HepG2 (cell line): ENCODE data around the gene PALM3. TPM values are rescaled to one million over a fixed set of nuclear protein-coding genes. Genes with fewer than 3 reads are reported as not detected.

Experiments
- ASH2L ChIP-seq: fragments of 300-600, 200-600 bp; sonication (generic); IDR thresholded peaks from 2 replicates; pipeline ENCODE4 v1.7.0; 2017; ENCODE audit warnings: low read depth, mild to moderate bottlenecking, moderate library complexity, mixed read lengths, low read length; ENCODE audit not compliant: insufficient read length
- BHLHE40 ChIP-seq: IDR thresholded peaks from 2 replicates; pipeline ENCODE4 v1.6.1; 2011; ENCODE audit warnings: low read length, improper control_type of control experiment
- CBFB ChIP-seq: sonication (generic); formaldehyde crosslinking; IDR thresholded peaks from 2 replicates; pipeline ENCODE4 v1.4.0; 2020; ENCODE audit warnings: missing genetic modification reagents
- GZF1 ChIP-seq: sonication (generic); formaldehyde crosslinking; IDR thresholded peaks from 2 replicates; pipeline ENCODE4 v1.5.1; 2020; ENCODE audit warnings: mild to moderate bottlenecking, missing genetic modification reagents
- HES4 ChIP-seq: sonication (generic); formaldehyde crosslinking; IDR thresholded peaks from 2 replicates; pipeline ENCODE4 v1.9.0; 2021; ENCODE audit warnings: mild to moderate bottlenecking, missing genetic modification reagents, borderline replicate concordance
- HHEX ChIP-seq: IDR thresholded peaks from 2 replicates; pipeline ENCODE4 v1.6.1; 2016; ENCODE audit warnings: control low read depth
- KDM4B ChIP-seq: sonication (generic); formaldehyde crosslinking; IDR thresholded peaks from 2 replicates; pipeline ENCODE4 v1.4.0; 2020; ENCODE audit warnings: missing genetic modification reagents
- KDM5A ChIP-seq: fragments of 200-600 bp; sonication (generic); IDR thresholded peaks from 2 replicates; pipeline ENCODE4 v1.7.0; 2018; ENCODE audit warnings: antibody characterized with exemption, mild to moderate bottlenecking, low read length, borderline replicate concordance
- MAX ChIP-seq: IDR thresholded peaks from 2 replicates; pipeline ENCODE4 v1.6.1; 2012; ENCODE audit warnings: inconsistent platforms
- MLX ChIP-seq: IDR thresholded peaks from 2 replicates; pipeline ENCODE4 v1.6.1; 2016
- PHF20 ChIP-seq: sonication (generic); formaldehyde crosslinking; IDR thresholded peaks from 2 replicates; pipeline ENCODE4 v1.5.0; 2020; ENCODE audit warnings: mild to moderate bottlenecking, missing genetic modification reagents
- RAD51 ChIP-seq: fragments of 450-650 bp; IDR thresholded peaks from 2 replicates; pipeline ENCODE4 v1.6.1; 2016; ENCODE audit warnings: borderline replicate concordance
- SIN3B ChIP-seq: fragments of 150-350 bp; IDR thresholded peaks from 2 replicates; pipeline ENCODE4 v1.6.1; 2014; ENCODE audit warnings: low read length
- SYNCRIP ChIP-seq: fragments of 200-400 bp; formaldehyde crosslinking; IDR thresholded peaks from 2 replicates; pipeline ENCODE4 v1.6.1; 2018; ENCODE audit warnings: mild to moderate bottlenecking, low read depth, low read length; ENCODE audit not compliant: insufficient read depth
- TAF1 ChIP-seq: sonication (generic); formaldehyde crosslinking; IDR thresholded peaks from 2 replicates; pipeline ENCODE4 v1.4.0; 2020; ENCODE audit warnings: missing genetic modification reagents
- WIZ ChIP-seq: sonication (generic); formaldehyde crosslinking; IDR thresholded peaks from 2 replicates; pipeline ENCODE4 v1.5.1; 2020; ENCODE audit warnings: mild to moderate bottlenecking, missing genetic modification reagents
- ZBED4 ChIP-seq: sonication (generic); formaldehyde crosslinking; IDR thresholded peaks from 2 replicates; pipeline ENCODE4 v1.4.0; 2020; ENCODE audit warnings: missing genetic modification reagents, borderline replicate concordance
- ZBTB7B ChIP-seq: sonication (generic); formaldehyde crosslinking; IDR thresholded peaks from 2 replicates; pipeline ENCODE4 v1.4.0; 2020; ENCODE audit warnings: missing genetic modification reagents
- ZNF136 ChIP-seq: sonication (generic); formaldehyde crosslinking; IDR thresholded peaks from 2 replicates; pipeline ENCODE4 v1.8.1; 2022; ENCODE audit warnings: low read depth, mild to moderate bottlenecking, moderate library complexity, missing genetic modification reagents
- ZNF30 ChIP-seq: sonication (generic); formaldehyde crosslinking; IDR thresholded peaks from 2 replicates; pipeline ENCODE4 v1.5.0; 2020; ENCODE audit warnings: mild to moderate bottlenecking, missing genetic modification reagents
- ZNF484 ChIP-seq: sonication (generic); formaldehyde crosslinking; IDR thresholded peaks from 2 replicates; pipeline ENCODE4 v1.5.1; 2020; ENCODE audit warnings: mild to moderate bottlenecking, low read depth, missing genetic modification reagents, borderline replicate concordance
- ZNF768 ChIP-seq: sonication (generic); formaldehyde crosslinking; IDR thresholded peaks from 2 replicates; pipeline ENCODE4 v1.4.0; 2020; ENCODE audit warnings: missing genetic modification reagents
- ZSCAN31 ChIP-seq: sonication (generic); formaldehyde crosslinking; IDR thresholded peaks from 2 replicates; pipeline ENCODE4 v1.5.0; 2020; ENCODE audit warnings: low read depth, mild to moderate bottlenecking, missing genetic modification reagents
- polyA plus RNA-seq, 8 experiments: library from polyadenylated mRNA; depleted of rRNA in 3 of 8; stranded (reverse) in 7 of 8; unstranded in 1 of 8; fragments of >200 nt; fragmentation: Illumina TruSeq in 4 of 8; extraction: Trizol in 4 of 8; gene quantifications; 2 replicates each; pipeline versions ENCODE4 v1.2.1 to v1.2.3, GENCODE V29; 2011 to 2016; ENCODE audit warnings: low read depth in 4 of 8, missing spikeins in 1 of 8, mixed read lengths in 1 of 8; ENCODE audit not compliant: insufficient read depth in 1 of 8
- total RNA-seq, 5 experiments: library from RNA; depleted of rRNA; stranded (reverse); fragments of >200 nt; fragmentation: Illumina TruSeq; extraction: Trizol; gene quantifications; 2 replicates each; pipeline ENCODE4 v1.2.3, GENCODE V29; 2016; ENCODE audit warnings: low read depth in 1 of 5
- TF ChIP-seq, protein P1 (sequence below): sonication (generic); formaldehyde crosslinking; IDR thresholded peaks from 2 replicates; pipeline ENCODE4 v1.5.0; 2020; ENCODE audit warnings: mild to moderate bottlenecking, missing genetic modification reagents, moderate library complexity

Gene PALM3
- total and polyA plus RNA-seq, 2 of the 13 experiments (the other 11 are each of a cell fraction or from before 2014, with no cell fraction given): 0.79 to 2.4 TPM

GRCh38 chr19:14006766-14007562 is 54.9 kb downstream of the PALM3 start (continued):
- TF ChIP-seq ZBED4 (CRISPR knock-in tag) (peak; percentile 55), SYNCRIP (no peak), BHLHE40 (0 out of 2 replicates have a peak, but pooled peaks have one; percentile 5), ZNF768 (CRISPR knock-in tag) (peak; percentile 53; the same call in 1 of the 2 replicates), KDM4B (CRISPR knock-in tag) (peak; percentile 71), HHEX (CRISPR knock-in tag) (no peak), ZBTB7B (CRISPR knock-in tag) (peak; percentile 82; the same call in 1 of the 2 replicates), CBFB (CRISPR knock-in tag) (peak; percentile 81; the same call in 1 of the 2 replicates), SIN3B (peak; percentile 42; the same call in 1 of the 2 replicates), PHF20 (CRISPR knock-in tag) (peak; percentile 76), ZNF30 (CRISPR knock-in tag) (peak; percentile 72; the same call in 1 of the 2 replicates), WIZ (peak; percentile 83; the same call in 1 of the 2 replicates), TAF1 (CRISPR knock-in tag) (peak; percentile 78), ASH2L (peak; percentile 66), MAX (peak; percentile 37; the same call in 1 of the 2 replicates), ZSCAN31 (CRISPR knock-in tag) (peak; percentile 88), MLX (CRISPR knock-in tag) (peak; percentile 10; the same call in 1 of the 2 replicates), GZF1 (CRISPR knock-in tag) (peak; percentile 40; the same call in 1 of the 2 replicates), KDM5A (peak; percentile 56; the same call in 1 of the 2 replicates), ZNF484 (CRISPR knock-in tag) (no peak), RAD51 (no peak), HES4 (CRISPR knock-in tag) (peak; percentile 78; the same call in 1 of the 2 replicates), ZNF136 (CRISPR knock-in tag) (peak; percentile 15; the same call in 1 of the 2 replicates)
- TF ChIP-seq, protein P1, sequence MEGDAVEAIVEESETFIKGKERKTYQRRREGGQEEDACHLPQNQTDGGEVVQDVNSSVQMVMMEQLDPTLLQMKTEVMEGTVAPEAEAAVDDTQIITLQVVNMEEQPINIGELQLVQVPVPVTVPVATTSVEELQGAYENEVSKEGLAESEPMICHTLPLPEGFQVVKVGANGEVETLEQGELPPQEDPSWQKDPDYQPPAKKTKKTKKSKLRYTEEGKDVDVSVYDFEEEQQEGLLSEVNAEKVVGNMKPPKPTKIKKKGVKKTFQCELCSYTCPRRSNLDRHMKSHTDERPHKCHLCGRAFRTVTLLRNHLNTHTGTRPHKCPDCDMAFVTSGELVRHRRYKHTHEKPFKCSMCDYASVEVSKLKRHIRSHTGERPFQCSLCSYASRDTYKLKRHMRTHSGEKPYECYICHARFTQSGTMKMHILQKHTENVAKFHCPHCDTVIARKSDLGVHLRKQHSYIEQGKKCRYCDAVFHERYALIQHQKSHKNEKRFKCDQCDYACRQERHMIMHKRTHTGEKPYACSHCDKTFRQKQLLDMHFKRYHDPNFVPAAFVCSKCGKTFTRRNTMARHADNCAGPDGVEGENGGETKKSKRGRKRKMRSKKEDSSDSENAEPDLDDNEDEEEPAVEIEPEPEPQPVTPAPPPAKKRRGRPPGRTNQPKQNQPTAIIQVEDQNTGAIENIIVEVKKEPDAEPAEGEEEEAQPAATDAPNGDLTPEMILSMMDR (CRISPR knock-in tag): 0 out of 2 replicates have a peak, but pooled peaks have one; percentile 7
